Prostate gland (tissue), 2 donors: ENCODE measurements around the gene KCNJ6. TPM values are rescaled to one million over a fixed set of nuclear protein-coding genes. Genes with fewer than 3 reads are reported as not detected.

Experiments
- DNase-seq: peaks from one replicate; pipeline ENCODE4 v3.0.0-alpha.2; 2019; ENCODE audit warnings: low spot score
- H3K27ac ChIP-seq, 2 donors: fragments of 200-600 bp; sonication (generic); 2 replicates each; pipeline ENCODE4 v1.5.1; 2017 to 2019
- H3K27me3 ChIP-seq: fragments of 200-600 bp; sonication (generic); replicated peaks from 2 replicates; pipeline ENCODE4 v1.5.1; 2019; ENCODE audit not compliant: insufficient read depth
- H3K36me3 ChIP-seq, 2 donors: fragments of 200-600 bp; sonication (generic); 1 replicate in 1 of 2; 2 replicates in 1 of 2; pipeline versions ENCODE4 v1.5.1 to v1.8.1; 2017 to 2019
- H3K4me1 ChIP-seq: fragments of 200-600 bp; sonication (generic); replicated peaks from 2 replicates; pipeline ENCODE4 v1.5.1; 2019
- H3K4me3 ChIP-seq, 2 donors: fragments of 200-600 bp; sonication (generic); 2 replicates each; pipeline ENCODE4 v1.5.1; 2017 to 2019
- H3K9me3 ChIP-seq: fragments of 200-600 bp; sonication (generic); 2 replicates; pipeline ENCODE4 v1.5.1; 2017
- POLR2A ChIP-seq: fragments of 450-650 bp; IDR thresholded peaks from one replicate; pipeline ENCODE4 v1.6.1; 2016; ENCODE audit warnings: antibody characterized with exemption, mild to moderate bottlenecking
- POLR2AphosphoS5 ChIP-seq: sonication (generic); formaldehyde crosslinking; IDR thresholded peaks from one replicate; pipeline ENCODE4 v1.6.1; 2017; ENCODE audit warnings: antibody characterized with exemption
- WGBS: methylation state at CpG from one replicate; pipeline ENCODE4 v1.1.5; 2018; 5-methylcytosine and 5-hydroxymethylcytosine counted together
- intact Hi-C: fragments of 100-400 bp; cut with DNase I; formaldehyde crosslinking; loops from one replicate; pipeline ENCODE4 v1.14.2; 2022
- total RNA-seq, 2 donors: library from RNA; depleted of rRNA; stranded (reverse); fragments of >200 nt; gene quantifications; one replicate each; pipeline ENCODE4 v1.1.0, GENCODE V29; 2016
- TF ChIP-seq, protein P1 (sequence below), 4 experiments: fragments of 200-600 bp in 2 of 4; fragments of 450-650 bp in 2 of 4; sonication (generic) in 2 of 4; IDR thresholded peaks; 1 replicate in 3 of 4; 2 replicates in 1 of 4; pipeline ENCODE4 v1.5.1; 2016 to 2019; ENCODE audit warnings: antibody characterized with exemption in 4 of 4, mild to moderate bottlenecking in 2 of 4, moderate library complexity in 2 of 4

The KCNJ6 gene
- total RNA-seq, 2 donors from 2014 or later: 0.23 to 0.36 TPM

DNA sequence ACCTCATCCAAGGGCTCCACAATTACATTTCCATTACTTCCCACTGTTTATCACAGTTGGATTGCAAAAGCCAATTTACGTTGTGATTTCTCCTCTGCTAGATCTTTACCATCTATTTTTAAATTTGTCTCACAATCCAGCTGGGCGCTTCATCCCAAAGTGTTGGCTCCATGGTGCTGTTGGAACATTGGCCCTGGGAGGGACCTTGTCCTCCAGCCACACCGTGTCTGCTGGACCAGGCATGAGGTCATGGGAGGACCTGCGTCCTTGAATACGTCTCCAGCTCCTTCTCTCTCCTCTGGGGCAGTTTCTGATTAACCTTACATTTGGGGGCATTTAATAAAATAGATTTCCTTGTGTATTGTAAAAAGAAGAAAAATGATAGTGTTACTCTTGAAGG lies 125.4 kb downstream of the KCNJ6 start:
- intact Hi-C loops: no loop called here
- H3K27ac ChIP-seq: no peak overlapping the region
- no peaks in the 10 kb centered on the region for H3K9me3 ChIP-seq
- no peak overlapping the region for H3K4me3 ChIP-seq
- H3K36me3 ChIP-seq: no peaks in the 10 kb centered on the region
- no peaks in the 10 kb centered on the region for H3K4me1 ChIP-seq
- WGBS: 81% methylated on average over 5 of the region's 5 CpGs
- TF ChIP-seq, protein P1, sequence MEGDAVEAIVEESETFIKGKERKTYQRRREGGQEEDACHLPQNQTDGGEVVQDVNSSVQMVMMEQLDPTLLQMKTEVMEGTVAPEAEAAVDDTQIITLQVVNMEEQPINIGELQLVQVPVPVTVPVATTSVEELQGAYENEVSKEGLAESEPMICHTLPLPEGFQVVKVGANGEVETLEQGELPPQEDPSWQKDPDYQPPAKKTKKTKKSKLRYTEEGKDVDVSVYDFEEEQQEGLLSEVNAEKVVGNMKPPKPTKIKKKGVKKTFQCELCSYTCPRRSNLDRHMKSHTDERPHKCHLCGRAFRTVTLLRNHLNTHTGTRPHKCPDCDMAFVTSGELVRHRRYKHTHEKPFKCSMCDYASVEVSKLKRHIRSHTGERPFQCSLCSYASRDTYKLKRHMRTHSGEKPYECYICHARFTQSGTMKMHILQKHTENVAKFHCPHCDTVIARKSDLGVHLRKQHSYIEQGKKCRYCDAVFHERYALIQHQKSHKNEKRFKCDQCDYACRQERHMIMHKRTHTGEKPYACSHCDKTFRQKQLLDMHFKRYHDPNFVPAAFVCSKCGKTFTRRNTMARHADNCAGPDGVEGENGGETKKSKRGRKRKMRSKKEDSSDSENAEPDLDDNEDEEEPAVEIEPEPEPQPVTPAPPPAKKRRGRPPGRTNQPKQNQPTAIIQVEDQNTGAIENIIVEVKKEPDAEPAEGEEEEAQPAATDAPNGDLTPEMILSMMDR (IDR thresholded peaks at IDR 0.05): no peak
- no peak for TF ChIP-seq POLR2AphosphoS5
- TF ChIP-seq POLR2A: no peak
- no peaks in the 10 kb centered on the region for H3K27me3 ChIP-seq
- DNase-seq: no peak

DNA sequence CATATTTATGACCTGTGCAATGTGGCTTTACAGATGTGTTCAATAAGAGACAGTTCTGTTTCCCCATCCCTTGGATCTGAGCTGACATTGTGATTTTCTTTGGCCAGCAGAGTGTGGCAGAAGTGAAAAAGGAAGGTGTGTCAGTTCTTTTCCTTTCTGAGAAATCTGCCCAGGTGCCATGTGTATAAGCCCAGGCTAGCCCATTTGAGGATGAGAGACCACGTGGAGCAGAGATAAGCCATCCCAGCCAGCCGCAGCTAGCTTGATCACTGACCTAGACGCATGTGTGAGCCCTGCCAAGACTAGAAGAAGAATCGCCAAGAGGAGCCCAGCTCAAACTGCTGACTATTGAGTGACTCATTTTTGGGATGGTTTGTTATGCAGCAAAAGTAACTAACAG lies 127.8 kb downstream of the KCNJ6 start:
- intact Hi-C loops: no loop called here
- Histone ChIP-seq H3K4me1 (no peaks in the 10 kb centered on the region), H3K4me3 (no peak overlapping the region), H3K36me3 (no peaks in the 10 kb centered on the region), H3K27me3 (no peaks in the 10 kb centered on the region), H3K9me3 (no peaks in the 10 kb centered on the region), H3K27ac (no peak overlapping the region)
- no peak for DNase-seq
- 77% methylated on average over 4 of the region's 4 CpGs for WGBS
- TF ChIP-seq, protein P1 (IDR thresholded peaks at IDR 0.05): no peak
- TF ChIP-seq POLR2A (no peak), POLR2AphosphoS5 (no peak)

DNA sequence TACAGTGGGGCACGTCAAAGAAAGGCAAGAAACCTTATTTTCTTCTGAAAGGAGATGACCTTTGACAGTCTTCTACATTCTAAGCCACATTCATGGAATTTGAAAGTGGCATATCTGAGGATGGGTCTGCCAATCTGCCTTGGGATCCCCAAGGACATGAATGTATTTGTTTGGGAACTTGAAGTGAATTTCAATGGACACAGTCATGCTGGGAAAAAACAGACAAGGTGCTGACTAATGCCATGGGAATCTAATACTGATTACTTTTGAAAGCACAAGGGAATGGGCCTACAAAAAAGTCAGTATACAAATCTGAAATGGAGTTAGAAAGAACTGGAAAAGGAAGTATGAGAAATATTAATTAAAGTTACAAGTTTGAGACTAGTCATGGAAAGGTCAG lies 128.8 kb downstream of the KCNJ6 start:
- Histone ChIP-seq H3K9me3 (no peaks in the 10 kb centered on the region), H3K4me1 (no peaks in the 10 kb centered on the region), H3K27me3 (no peaks in the 10 kb centered on the region), H3K36me3 (no peaks in the 10 kb centered on the region), H3K4me3 (no peak overlapping the region), H3K27ac (no peak overlapping the region)
- TF ChIP-seq POLR2A (no peak), POLR2AphosphoS5 (no peak)
- TF ChIP-seq, protein P1 (IDR thresholded peaks at IDR 0.05): no peak
- intact Hi-C loops: no loop called here
- no peak for DNase-seq
- 94% methylated on average over 1 of the region's 1 CpG for WGBS

DNA sequence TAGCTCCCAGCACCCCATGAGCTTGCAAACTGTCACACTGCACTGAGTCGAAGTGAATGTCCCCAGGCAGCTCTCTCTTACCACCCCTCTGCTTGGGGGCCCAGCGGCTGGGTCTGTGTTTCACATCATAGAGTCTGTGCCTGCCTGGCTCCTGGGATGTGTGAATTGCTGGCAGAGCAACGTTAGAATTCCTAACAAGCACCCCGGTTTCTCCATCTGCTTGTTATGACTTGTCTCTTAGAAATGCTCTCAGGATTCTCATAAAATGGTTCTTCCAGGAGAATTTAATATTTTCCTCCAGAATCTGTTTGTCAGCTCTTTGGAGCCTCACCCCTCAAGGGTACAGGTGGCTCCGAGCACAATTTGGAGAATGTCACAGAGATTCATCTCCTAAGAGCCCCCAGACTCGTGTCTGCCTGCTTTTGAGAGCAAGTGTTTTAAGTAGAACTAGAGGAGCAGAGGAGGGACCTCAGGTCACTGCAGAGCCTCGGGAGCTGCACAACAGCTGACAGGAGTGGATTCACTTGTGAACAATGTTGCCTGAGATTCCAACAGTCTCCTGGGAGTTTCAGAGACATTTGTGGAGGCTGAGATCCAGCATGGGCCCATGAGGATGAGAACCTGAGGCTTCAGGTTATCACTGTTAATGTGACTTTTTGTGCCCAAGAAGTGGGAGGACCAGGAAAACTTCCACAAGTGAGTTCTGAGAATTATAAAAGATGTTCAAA lies 131.5 kb downstream of the KCNJ6 start:
- Histone ChIP-seq H3K4me3 (no peak overlapping the region), H3K27me3 (no peaks in the 10 kb centered on the region), H3K27ac (no peak overlapping the region), H3K4me1 (no peaks in the 10 kb centered on the region), H3K36me3 (no peaks in the 10 kb centered on the region), H3K9me3 (no peaks in the 10 kb centered on the region)
- TF ChIP-seq POLR2AphosphoS5: no peak
- TF ChIP-seq, protein P1 (IDR thresholded peaks at IDR 0.05): no peak
- TF ChIP-seq POLR2A: no peak
- 27% methylated on average over 7 of the region's 7 CpGs for WGBS
- intact Hi-C loops: no loop called here
- no peak for DNase-seq

DNA sequence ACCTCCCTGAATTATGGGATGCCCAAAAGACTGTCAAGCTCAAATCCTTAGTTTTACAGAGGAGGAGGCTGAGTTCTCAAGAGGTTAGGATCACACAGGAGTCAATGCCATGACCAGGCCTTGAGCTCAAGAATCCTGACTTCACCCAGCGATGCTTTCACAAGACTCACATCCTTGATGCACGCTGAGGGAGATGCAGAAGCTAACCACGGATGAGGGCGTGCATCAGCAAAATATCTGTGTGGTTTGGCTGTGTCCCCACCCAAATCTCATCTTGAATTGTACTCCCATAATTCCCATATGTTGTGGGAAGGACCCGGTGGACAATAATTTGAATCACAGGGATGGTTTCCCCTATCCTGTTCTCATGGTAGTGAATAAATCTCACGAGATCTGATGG lies 133.2 kb downstream of the KCNJ6 start:
- Histone ChIP-seq H3K27ac (no peak overlapping the region), H3K9me3 (no peaks in the 10 kb centered on the region), H3K36me3 (no peaks in the 10 kb centered on the region), H3K4me3 (no peak overlapping the region), H3K27me3 (no peaks in the 10 kb centered on the region), H3K4me1 (no peaks in the 10 kb centered on the region)
- TF ChIP-seq, protein P1 (IDR thresholded peaks at IDR 0.05): no peak
- TF ChIP-seq POLR2A: no peak
- TF ChIP-seq POLR2AphosphoS5: no peak
- intact Hi-C loops: no loop called here
- WGBS: 92% methylated on average over 6 of the region's 6 CpGs
- DNase-seq: no peak
